Measurements from ENCODE around the gene RPH3AL.

Gene RPH3AL

GRCh38 chr17:395974-396373, 43.4 kb upstream of the RPH3AL start (continued):
- TF ChIP-seq ISL1 (CRISPR knock-in tag; IDR thresholded peaks at IDR 0.05) = no peak
- TF ChIP-seq TOX (CRISPR knock-in tag; IDR thresholded peaks at IDR 0.05; ENCODE audit: borderline replicate concordance) = no peak
- no peak for TF ChIP-seq ZNF565 (CRISPR knock-in tag; conservative IDR thresholded peaks at IDR 0.05; ENCODE audit: low read depth)
- TF ChIP-seq SNAI2 (CRISPR knock-in tag; IDR thresholded peaks at IDR 0.05) = no peak
- TF ChIP-seq ZC3H10 (CRISPR knock-in tag; IDR thresholded peaks at IDR 0.05) = no peak
- no peak for TF ChIP-seq ZFP30 (CRISPR knock-in tag; IDR thresholded peaks at IDR 0.05)

- TF ChIP-seq POU6F1 (CRISPR knock-in tag; IDR thresholded peaks at IDR 0.05; ENCODE audit: borderline replicate concordance, low read depth) (no peak), ZNF565 (CRISPR knock-in tag; conservative IDR thresholded peaks at IDR 0.05; ENCODE audit: low read depth) (no peak), ESRRG (CRISPR knock-in tag; IDR thresholded peaks at IDR 0.05) (no peak), ZNF70 (CRISPR knock-in tag; IDR thresholded peaks at IDR 0.05) (no peak), ZC3H10 (CRISPR knock-in tag; IDR thresholded peaks at IDR 0.05) (no peak), CSDC2 (CRISPR knock-in tag; IDR thresholded peaks at IDR 0.05) (no peak), BACH2 (CRISPR knock-in tag; IDR thresholded peaks at IDR 0.05; ENCODE audit: borderline replicate concordance) (no peak), ZFP3 (CRISPR knock-in tag; IDR thresholded peaks at IDR 0.05) (no peak), SNAI2 (CRISPR knock-in tag; IDR thresholded peaks at IDR 0.05) (no peak), PPARA (CRISPR knock-in tag; IDR thresholded peaks at IDR 0.05; ENCODE audit: borderline replicate concordance) (no peak), RARB (CRISPR knock-in tag; IDR thresholded peaks at IDR 0.05) (no peak), ZFP30 (CRISPR knock-in tag; IDR thresholded peaks at IDR 0.05) (no peak)
These were observed 42.6 kb upstream of the RPH3AL start for GRCh38 chr17:395179-395578.

GRCh38 chr17:394718-395095, 42.1 kb upstream of the RPH3AL start:
- TF ChIP-seq ZC3H10 (CRISPR knock-in tag; IDR thresholded peaks at IDR 0.05) (no peak), TOX (CRISPR knock-in tag; IDR thresholded peaks at IDR 0.05; ENCODE audit: borderline replicate concordance) (no peak), ZFP30 (CRISPR knock-in tag; IDR thresholded peaks at IDR 0.05) (no peak), ZNF8 (CRISPR knock-in tag; IDR thresholded peaks at IDR 0.05) (no peak), GLIS3 (CRISPR knock-in tag; IDR thresholded peaks at IDR 0.05) (no peak)
- no peak for ATAC-seq

More at GRCh38 chr17:395179-395578, 42.6 kb upstream of the RPH3AL start:
- no peak for ATAC-seq

- no peak for TF ChIP-seq RARB (CRISPR knock-in tag; IDR thresholded peaks at IDR 0.05)
- TF ChIP-seq CSDC2 (CRISPR knock-in tag; IDR thresholded peaks at IDR 0.05) = no peak
- TF ChIP-seq PPARA (CRISPR knock-in tag; IDR thresholded peaks at IDR 0.05; ENCODE audit: borderline replicate concordance) = no peak
- TF ChIP-seq ZFP30 (CRISPR knock-in tag; IDR thresholded peaks at IDR 0.05) = no peak
- TF ChIP-seq BACH2 (CRISPR knock-in tag; IDR thresholded peaks at IDR 0.05; ENCODE audit: borderline replicate concordance) = no peak
- TF ChIP-seq ZFP3 (CRISPR knock-in tag; IDR thresholded peaks at IDR 0.05) = no peak
- TF ChIP-seq SNAI2 (CRISPR knock-in tag; IDR thresholded peaks at IDR 0.05) = no peak
- TF ChIP-seq TOX (CRISPR knock-in tag; IDR thresholded peaks at IDR 0.05; ENCODE audit: borderline replicate concordance) = no peak
- no peak for ATAC-seq
These were observed 41.5 kb upstream of the RPH3AL start for GRCh38 chr17:393806-394717.

- ATAC-seq = no peak
- TF ChIP-seq ZC3H10 (CRISPR knock-in tag; IDR thresholded peaks at IDR 0.05) (no peak), TOX (CRISPR knock-in tag; IDR thresholded peaks at IDR 0.05; ENCODE audit: borderline replicate concordance) (no peak), ARNTL (CRISPR knock-in tag; IDR thresholded peaks at IDR 0.05; ENCODE audit: borderline replicate concordance, low read depth) (no peak), ZNF565 (CRISPR knock-in tag; conservative IDR thresholded peaks at IDR 0.05; ENCODE audit: low read depth) (no peak), RARB (CRISPR knock-in tag; IDR thresholded peaks at IDR 0.05) (no peak), GLIS3 (CRISPR knock-in tag; IDR thresholded peaks at IDR 0.05) (no peak), OSR1 (CRISPR knock-in tag; IDR thresholded peaks at IDR 0.05) (no peak), PPARA (CRISPR knock-in tag; IDR thresholded peaks at IDR 0.05; ENCODE audit: borderline replicate concordance) (no peak), BACH2 (CRISPR knock-in tag; IDR thresholded peaks at IDR 0.05; ENCODE audit: borderline replicate concordance) (no peak), ZFP30 (CRISPR knock-in tag; IDR thresholded peaks at IDR 0.05) (no peak), ISL1 (CRISPR knock-in tag; IDR thresholded peaks at IDR 0.05) (no peak), TSHZ2 (CRISPR knock-in tag; IDR thresholded peaks at IDR 0.05) (no peak), TCF4 (CRISPR knock-in tag; IDR thresholded peaks at IDR 0.05; ENCODE audit: borderline replicate concordance) (no peak), SNAI2 (CRISPR knock-in tag; IDR thresholded peaks at IDR 0.05) (no peak), CREB5 (CRISPR knock-in tag; IDR thresholded peaks at IDR 0.05; ENCODE audit: low read depth) (no peak)
These were observed 39.2 kb upstream of the RPH3AL start for GRCh38 chr17:391850-392249.
